Esophagus muscularis mucosa (tissue), 4 donors: ENCODE results near the gene C4orf17. TPM values are rescaled to one million over a fixed set of nuclear protein-coding genes. Genes with fewer than 3 reads are reported as not detected.

Source experiments
- total RNA-seq, 4 donors: library from RNA; depleted of rRNA; stranded (reverse); fragments of >200 nt; gene quantifications; one replicate each; pipeline versions ENCODE4 v1.1.0 to v1.2.1, GENCODE V29; 2016

C4orf17 gene
- total RNA-seq, 4 donors from 2014 or later = not detected

Other genes with a start within 250 kb of the C4orf17 start
- under 1 TPM in 2 of 4 donors, not detected in 2; 0.58 to 0.99 TPM for gene ADH1A, start 220.0 kb upstream of the C4orf17 start, total RNA-seq
- 100 to 1,000 TPM; 301 to 669 (median 438) TPM for gene ADH1B, start 189.6 kb upstream of the C4orf17 start, total RNA-seq
- 1 to 10 TPM; 4.0 to 6.1 (median 4.9) TPM for gene ADH1C, start 158.3 kb upstream of the C4orf17 start, total RNA-seq
- not detected for gene ADH7, start 75.7 kb upstream of the C4orf17 start, total RNA-seq
- gene TRMT10A, start 53.0 kb downstream of the C4orf17 start, total RNA-seq = 1 to 10 TPM; 3.0 to 5.3 (median 4.8) TPM
- gene MTTP, start 63.8 kb downstream of the C4orf17 start, total RNA-seq = 1 to 10 TPM in 1 of 4 donors, under 1 TPM in 3; 0.45 to 1.2 (median 0.70) TPM
- gene C4orf54, start 146.8 kb downstream of the C4orf17 start, total RNA-seq = 1 to 10 TPM in 1 of 4 donors, under 1 TPM in 3; under 0.01 to 2.1 (median 0.60) TPM